ENCODE measurements around the gene TAC4. TPM values are rescaled to one million over a fixed set of nuclear protein-coding genes. Genes with fewer than 3 reads are reported as not detected.
A peak's percentile ranks its signal among the peaks of the same experiment; 100 is the strongest.

TAC4 gene
- total RNA-seq, 1 experiment from 2014 or later = not detected

GRCh38 chr17:49815761-49816281, 32.0 kb downstream of the TAC4 start:
- H3K23ac ChIP-seq (ENCODE audit: insufficient read length, low read depth, low read length) = no peak overlapping the region
- peak overlapping the region; percentile 31; the same call in 1 of the 2 replicates for H3K14ac ChIP-seq (ENCODE audit: insufficient read depth, low read length)
- Mint-ChIP-seq H3K27ac (peak overlapping the region; percentile 93 to 98 (median 98)), H3K36me3 (ENCODE audit: insufficient read depth in 1 of 3, low read depth in 3 of 3) (peaks cover 30 to 56% (median 53%) of the 10 kb centered on the region in 3 experiments; a peak in 6 of 7 replicates), H3K27me3 (ENCODE audit: low read depth) (no peaks in the 10 kb centered on the region), H3K4me3 (peak overlapping the region; percentile 54 to 83), H3K9me3 (no peaks in the 10 kb centered on the region), H3K4me1 (peaks cover 63% of the 10 kb centered on the region in 2 experiments)
- H4K8ac ChIP-seq (replicated peaks; ENCODE audit: insufficient read length, low read depth, low read length) = no peak overlapping the region
- no peak overlapping the region for H4K91ac ChIP-seq (ENCODE audit: insufficient read length, low read depth, low read length)
- peak; percentile 91 for DNase-seq
- peaks cover 16% of the 10 kb centered on the region; the same call in 1 of the 2 replicates for H3K4me1 ChIP-seq (ENCODE audit: insufficient read depth, low read length)
- no peaks in the 10 kb centered on the region for H3K27me3 ChIP-seq (ENCODE audit: insufficient read depth, low read length)
- H2BK120ac ChIP-seq (ENCODE audit: low read depth, low read length, poor library complexity, severe bottlenecking) = no peak overlapping the region
- peak overlapping the region; percentile 64 for H3K4me2 ChIP-seq (ENCODE audit: insufficient read depth, insufficient read length, low read length)
- peaks cover 5% of the 10 kb centered on the region for H3K79me1 ChIP-seq (ENCODE audit: insufficient read depth, low read depth, low read length, poor library complexity, severe bottlenecking)
- WGBS (ENCODE audit: extremely low coverage, insufficient read length, low lambda C conversion rate) = no CpG with 5 or more reads among the region's 9 CpGs
- peak overlapping the region; percentile 47 for H3K9ac ChIP-seq (ENCODE audit: extremely low read depth, insufficient read length, low read length)
- H2BK20ac ChIP-seq (ENCODE audit: low read depth, low read length, poor library complexity, severe bottlenecking) = no peak overlapping the region
- H2AK5ac ChIP-seq (ENCODE audit: insufficient read length, low read length) = no peak overlapping the region
- no peak overlapping the region for H2BK12ac ChIP-seq (ENCODE audit: insufficient read length, low read depth, low read length)
- no peaks in the 10 kb centered on the region for H3K23me2 ChIP-seq (ENCODE audit: insufficient read length, low read depth, low read length, poor library complexity, severe bottlenecking)
- no peaks in the 10 kb centered on the region for H4K20me1 ChIP-seq (ENCODE audit: control insufficient read depth, insufficient read depth, insufficient read length)
- no peak overlapping the region for H3K4ac ChIP-seq (ENCODE audit: low read depth, low read length)
- H3T11ph ChIP-seq (ENCODE audit: low read length) = no peak overlapping the region
- H3K79me2 ChIP-seq (ENCODE audit: insufficient read depth, low read length) = peaks cover 7% of the 10 kb centered on the region; the same call in 1 of the 2 replicates
- no peaks in the 10 kb centered on the region for H3K9me3 ChIP-seq (ENCODE audit: control insufficient read depth, low read depth, low read length)
- no peak overlapping the region for H4K5ac ChIP-seq (ENCODE audit: insufficient read length, low read depth, low read length)
- H3K56ac ChIP-seq (ENCODE audit: insufficient read length, low read depth, low read length) = no peak overlapping the region
- H2AFZ ChIP-seq (ENCODE audit: low read length) = no peak overlapping the region
- H2BK5ac ChIP-seq (ENCODE audit: insufficient read length, low read length) = no peak overlapping the region
- H3K18ac ChIP-seq (ENCODE audit: insufficient read length, low read depth, low read length) = no peak overlapping the region
- no peak overlapping the region for H2BK15ac ChIP-seq (ENCODE audit: low read depth, low read length)
- H3K27ac ChIP-seq (ENCODE audit: insufficient read length, low read depth, low read length) = peak overlapping the region; percentile 93
- no peak for TF ChIP-seq CTCF (conservative IDR thresholded peaks at IDR 0.05)
